Cardiac muscle cell (in vitro differentiated cells and primary cell): ENCODE results near the gene PPOX. TPM values are rescaled to one million over a fixed set of nuclear protein-coding genes. Genes with fewer than 3 reads are reported as not detected.

Source experiments
- DNase-seq, 2 donors: peaks; one replicate each; pipeline versions ENCODE4 v3.0.0 to v3.0.0-alpha.2; 2010 to 2017; ENCODE audit warnings: low read depth in 1 of 2, low spot score in 1 of 2
- H3K27ac ChIP-seq: fragments of 200-600 bp; sonication (generic); 2 replicates; pipeline ENCODE4 v1.5.1; 2016
- H3K27me3 ChIP-seq: fragments of 200-600 bp; sonication (generic); 2 replicates; pipeline ENCODE4 v1.6.0; 2016; ENCODE audit warnings: control low read depth
- H3K36me3 ChIP-seq: fragments of 200-600 bp; sonication (generic); 2 replicates; pipeline ENCODE4 v1.5.1; 2016; ENCODE audit warnings: control low read depth
- H3K4me1 ChIP-seq: fragments of 200-600 bp; sonication (generic); 2 replicates; pipeline ENCODE4 v1.8.1; 2017; ENCODE audit warnings: low read depth, mild to moderate bottlenecking, mixed run types
- H3K4me3 ChIP-seq: fragments of 200-600 bp; sonication (generic); 2 replicates; pipeline ENCODE4 v1.5.1; 2016; ENCODE audit warnings: mild to moderate bottlenecking
- H3K9me3 ChIP-seq: fragments of 200-600 bp; sonication (generic); 2 replicates; pipeline ENCODE4 v1.5.1; 2017; ENCODE audit warnings: low read depth, mild to moderate bottlenecking, control low read depth
- polyA plus RNA-seq: library from polyadenylated mRNA; unstranded; fragments of >200 nt; fragmentation: Nextera tagmentation; extraction: Ambion mirVana; gene quantifications from 2 replicates; pipeline ENCODE4 v1.2.1, GENCODE V29; 2016
- total RNA-seq: library from RNA; depleted of rRNA; stranded (reverse); fragments of >200 nt; gene quantifications from 2 replicates; pipeline ENCODE4 v1.2.3, GENCODE V29; 2016
- TF ChIP-seq, protein P1 (sequence below): IDR thresholded peaks from 2 replicates; pipeline ENCODE4 v1.5.1; 2012; ENCODE audit warnings: low read depth, mild to moderate bottlenecking, low read length

PPOX gene
- total and polyA plus RNA-seq, 2 experiments from 2014 or later, result 53.8 to 67.1 TPM

DNA sequence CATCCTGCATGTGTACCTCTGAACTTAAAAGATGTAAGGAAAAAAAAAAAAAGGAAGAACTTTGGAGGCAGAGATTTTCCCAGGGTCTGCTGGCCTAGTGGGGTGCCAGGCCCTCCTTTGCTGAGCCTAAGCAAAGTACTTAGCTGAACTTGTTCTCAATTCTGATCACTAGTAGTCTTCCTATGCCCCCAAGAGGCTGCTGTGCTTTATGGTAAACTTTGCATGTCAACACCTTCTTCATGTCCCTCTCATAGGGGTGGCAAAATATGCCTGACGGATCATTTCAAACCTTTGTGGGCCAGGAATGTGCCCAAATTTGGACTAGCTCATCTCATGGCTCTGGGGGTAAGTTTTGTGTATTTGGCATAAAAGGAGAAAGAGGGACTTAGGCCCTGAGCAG, 8.4 kb upstream of the PPOX start:
- Histone ChIP-seq H3K9me3 (no peaks in the 10 kb centered on the region), H3K27me3 (no peaks in the 10 kb centered on the region), H3K4me1 (peaks cover 6% of the 10 kb centered on the region), H3K4me3 (no peak overlapping the region), H3K36me3 (peaks cover 6% of the 10 kb centered on the region), H3K27ac (no peak overlapping the region)
- TF ChIP-seq, protein P1, sequence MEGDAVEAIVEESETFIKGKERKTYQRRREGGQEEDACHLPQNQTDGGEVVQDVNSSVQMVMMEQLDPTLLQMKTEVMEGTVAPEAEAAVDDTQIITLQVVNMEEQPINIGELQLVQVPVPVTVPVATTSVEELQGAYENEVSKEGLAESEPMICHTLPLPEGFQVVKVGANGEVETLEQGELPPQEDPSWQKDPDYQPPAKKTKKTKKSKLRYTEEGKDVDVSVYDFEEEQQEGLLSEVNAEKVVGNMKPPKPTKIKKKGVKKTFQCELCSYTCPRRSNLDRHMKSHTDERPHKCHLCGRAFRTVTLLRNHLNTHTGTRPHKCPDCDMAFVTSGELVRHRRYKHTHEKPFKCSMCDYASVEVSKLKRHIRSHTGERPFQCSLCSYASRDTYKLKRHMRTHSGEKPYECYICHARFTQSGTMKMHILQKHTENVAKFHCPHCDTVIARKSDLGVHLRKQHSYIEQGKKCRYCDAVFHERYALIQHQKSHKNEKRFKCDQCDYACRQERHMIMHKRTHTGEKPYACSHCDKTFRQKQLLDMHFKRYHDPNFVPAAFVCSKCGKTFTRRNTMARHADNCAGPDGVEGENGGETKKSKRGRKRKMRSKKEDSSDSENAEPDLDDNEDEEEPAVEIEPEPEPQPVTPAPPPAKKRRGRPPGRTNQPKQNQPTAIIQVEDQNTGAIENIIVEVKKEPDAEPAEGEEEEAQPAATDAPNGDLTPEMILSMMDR, result no peak
- DNase-seq, result no peak

DNA sequence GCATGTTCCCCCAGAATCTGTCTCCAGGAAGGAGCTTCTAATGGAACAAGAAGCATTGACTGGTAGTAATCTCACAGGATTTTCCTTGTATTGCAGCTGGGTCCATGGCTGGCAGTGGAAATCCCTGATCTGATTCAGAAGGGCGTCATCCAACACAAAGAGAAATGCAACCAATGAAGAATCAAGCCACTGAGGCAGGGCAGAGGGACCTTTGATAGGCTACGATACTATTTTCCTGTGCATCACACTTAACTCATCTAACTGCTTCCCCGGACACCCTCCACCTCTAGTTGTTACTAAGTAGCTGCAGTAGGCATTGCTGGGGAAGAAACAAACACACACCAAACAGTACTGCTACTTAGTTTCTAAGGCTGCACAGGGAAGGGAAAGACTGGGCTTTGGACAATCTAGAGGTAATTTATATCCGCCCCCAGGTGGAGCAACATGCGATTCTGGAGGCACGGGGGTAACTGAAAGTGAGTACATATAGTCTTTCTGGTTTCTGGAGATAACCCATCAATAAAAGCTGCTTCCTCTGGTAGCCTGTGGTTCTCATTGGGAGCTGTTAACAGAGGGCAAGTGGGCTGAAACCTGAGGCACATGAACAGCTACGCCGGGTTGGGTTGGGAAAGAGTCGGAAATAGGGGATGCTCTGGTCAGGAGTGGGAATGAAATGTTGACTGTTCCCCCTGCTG, 7.8 kb upstream of the PPOX start:
- Histone ChIP-seq H3K27ac (peak overlapping the region; percentile 89), H3K4me1 (peaks cover 6% of the 10 kb centered on the region), H3K27me3 (no peaks in the 10 kb centered on the region), H3K9me3 (no peaks in the 10 kb centered on the region), H3K4me3 (no peak overlapping the region), H3K36me3 (peaks cover 6% of the 10 kb centered on the region)
- DNase-seq, result no peak
- TF ChIP-seq, protein P1, result no peak

DNA sequence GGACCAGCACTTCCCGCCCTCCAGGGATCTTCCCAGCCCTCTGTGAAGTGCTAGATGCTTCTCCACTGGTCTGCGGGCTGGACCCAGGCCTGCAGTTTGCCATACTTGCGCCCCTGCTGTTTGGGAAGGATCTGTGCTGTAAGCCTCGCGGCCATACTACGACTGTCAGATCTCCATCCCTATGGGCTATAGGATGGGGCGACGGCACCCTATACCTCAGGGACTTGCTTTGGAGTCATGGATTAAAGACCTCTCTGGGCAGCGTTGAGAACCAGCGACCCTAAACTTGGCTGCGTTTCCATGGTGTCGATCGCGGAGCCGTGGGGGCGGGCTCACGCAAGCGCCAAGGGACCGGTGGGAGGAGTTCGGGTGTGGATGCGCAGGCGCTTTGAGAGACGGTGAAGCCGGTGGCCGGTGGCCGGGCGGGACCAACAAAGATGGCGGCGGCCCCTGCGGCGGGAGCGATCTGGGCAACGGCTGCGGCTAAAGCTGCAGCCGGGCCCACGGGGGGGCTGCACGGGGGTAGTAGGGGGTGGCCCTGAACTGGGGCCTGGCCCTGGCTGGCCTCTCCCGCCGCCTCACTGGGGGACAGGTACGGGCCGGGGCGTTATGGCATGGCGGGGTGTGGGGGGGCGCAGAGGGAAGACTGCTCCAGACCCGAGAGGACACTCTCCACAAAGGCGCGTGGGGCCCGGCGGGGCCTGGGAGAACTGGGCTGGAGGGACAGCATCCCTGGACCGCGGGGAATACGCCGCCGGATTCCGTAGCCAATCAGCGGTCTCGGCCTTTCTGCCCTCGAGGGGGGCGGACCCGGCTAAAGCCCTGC, 6.9 kb upstream of the PPOX start, which contains the start of gene USP21:
USP21 (plus strand) TSS at position 414 of the 826 bp plus-strand sequence. CDS start 1,141 bp downstream, outside the sequence.
- DNase-seq, result peak; percentile 93 to 96
- no peaks in the 10 kb centered on the region for H3K27me3 ChIP-seq
- H3K4me1 ChIP-seq, result peaks cover 6% of the 10 kb centered on the region
- TF ChIP-seq, protein P1, result peak; percentile 45
- no peaks in the 10 kb centered on the region for H3K9me3 ChIP-seq
- peaks cover 8% of the 10 kb centered on the region for H3K36me3 ChIP-seq
- H3K4me3 ChIP-seq, result peak within 1 kb of the TSS; percentile 59
- H3K27ac ChIP-seq, result peak within 1 kb of the TSS; percentile 89

DNA sequence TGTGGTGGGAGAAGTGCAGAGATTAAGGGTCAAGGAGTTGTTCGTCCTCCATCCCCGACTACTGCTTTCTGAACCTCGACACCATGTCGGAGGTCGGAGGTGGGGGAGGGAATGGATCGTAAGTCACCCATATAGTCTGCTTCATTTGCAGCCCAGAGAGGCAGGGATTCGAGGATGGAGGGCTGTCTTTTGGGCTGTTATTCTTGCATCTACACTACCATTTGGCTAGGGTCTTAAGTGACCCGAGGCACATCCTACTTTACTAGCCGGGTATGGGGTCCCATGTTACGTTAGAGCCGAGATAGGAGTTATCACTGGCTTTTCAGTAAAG, 6.3 kb upstream of the PPOX start:
- TF ChIP-seq, protein P1, result no peak
- H3K27me3 ChIP-seq, result no peaks in the 10 kb centered on the region
- H3K27ac ChIP-seq, result peak overlapping the region; percentile 89
- DNase-seq, result no peak
- H3K4me1 ChIP-seq, result peaks cover 6% of the 10 kb centered on the region
- peak overlapping the region; percentile 59 for H3K4me3 ChIP-seq
- no peaks in the 10 kb centered on the region for H3K9me3 ChIP-seq
- peaks cover 11% of the 10 kb centered on the region for H3K36me3 ChIP-seq

DNA sequence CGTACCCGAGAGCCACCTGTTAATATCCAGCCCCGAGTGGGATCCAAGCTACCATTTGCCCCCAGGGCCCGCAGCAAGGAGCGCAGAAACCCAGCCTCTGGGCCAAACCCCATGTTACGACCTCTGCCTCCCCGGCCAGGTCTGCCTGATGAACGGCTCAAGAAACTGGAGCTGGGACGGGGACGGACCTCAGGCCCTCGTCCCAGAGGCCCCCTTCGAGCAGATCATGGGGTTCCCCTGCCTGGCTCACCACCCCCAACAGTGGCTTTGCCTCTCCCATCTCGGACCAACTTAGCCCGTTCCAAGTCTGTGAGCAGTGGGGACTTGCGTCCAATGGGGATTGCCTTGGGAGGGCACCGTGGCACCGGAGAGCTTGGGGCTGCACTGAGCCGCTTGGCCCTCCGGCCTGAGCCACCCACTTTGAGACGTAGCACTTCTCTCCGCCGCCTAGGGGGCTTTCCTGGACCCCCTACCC, 5.5 kb upstream of the PPOX start:
- Histone ChIP-seq H3K36me3 (peaks cover 11% of the 10 kb centered on the region), H3K4me3 (no peak overlapping the region)
- TF ChIP-seq, protein P1, result no peak

More for the DNA sequence above, 5.5 kb upstream of the PPOX start:
- no peaks in the 10 kb centered on the region for H3K9me3 ChIP-seq
- H3K4me1 ChIP-seq, result peaks cover 6% of the 10 kb centered on the region
- no peaks in the 10 kb centered on the region for H3K27me3 ChIP-seq
- DNase-seq, result no peak
- H3K27ac ChIP-seq, result no peak overlapping the region
